ENCODE data around the gene RUNX2. TPM values are rescaled to one million over a fixed set of nuclear protein-coding genes. Genes with fewer than 3 reads are reported as not detected.

Gene RUNX2
- total RNA-seq, 4 donors from 2014 or later, result 1.4 to 40.4 (median 5.1) TPM

DNA sequence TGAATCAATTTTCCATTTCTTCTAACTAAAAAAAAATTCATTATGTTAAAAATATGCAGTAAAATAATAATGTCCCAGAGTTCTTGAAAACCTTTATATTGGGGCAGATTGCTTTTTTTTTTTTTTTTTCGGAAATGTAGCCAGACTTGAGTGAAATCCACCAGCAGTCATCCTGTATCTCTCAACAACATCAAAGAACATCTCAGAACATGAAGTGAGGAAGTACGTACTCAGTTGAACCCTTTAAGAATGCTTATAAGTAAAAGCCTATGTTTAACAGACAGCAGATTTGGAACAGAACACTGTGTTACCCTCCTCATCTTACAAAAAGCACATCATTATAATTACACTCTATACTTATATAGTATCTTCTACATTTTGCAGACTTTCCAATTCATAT lies 100.6 kb downstream of the RUNX2 start:
- DNase-seq, result no peak
- H3K36me3 ChIP-seq, result no peaks in the 10 kb centered on the region
- peaks cover 0 to under 1% of the 10 kb centered on the region in 2 donors for H3K27me3 ChIP-seq
- TF ChIP-seq POLR2A (IDR thresholded peaks at IDR 0.05), result peak in 1 of 2 donors; percentile 37
- TF ChIP-seq CTCF (IDR thresholded peaks at IDR 0.05), result no peak
- peak overlapping the region in 1 of 4 donors; percentile 6 for H3K27ac ChIP-seq
- no peaks in the 10 kb centered on the region for H3K9me3 ChIP-seq
- no peak overlapping the region for H3K4me3 ChIP-seq
- peaks cover 0 to 6% (median under 1%) of the 10 kb centered on the region in 4 donors for H3K4me1 ChIP-seq

DNA sequence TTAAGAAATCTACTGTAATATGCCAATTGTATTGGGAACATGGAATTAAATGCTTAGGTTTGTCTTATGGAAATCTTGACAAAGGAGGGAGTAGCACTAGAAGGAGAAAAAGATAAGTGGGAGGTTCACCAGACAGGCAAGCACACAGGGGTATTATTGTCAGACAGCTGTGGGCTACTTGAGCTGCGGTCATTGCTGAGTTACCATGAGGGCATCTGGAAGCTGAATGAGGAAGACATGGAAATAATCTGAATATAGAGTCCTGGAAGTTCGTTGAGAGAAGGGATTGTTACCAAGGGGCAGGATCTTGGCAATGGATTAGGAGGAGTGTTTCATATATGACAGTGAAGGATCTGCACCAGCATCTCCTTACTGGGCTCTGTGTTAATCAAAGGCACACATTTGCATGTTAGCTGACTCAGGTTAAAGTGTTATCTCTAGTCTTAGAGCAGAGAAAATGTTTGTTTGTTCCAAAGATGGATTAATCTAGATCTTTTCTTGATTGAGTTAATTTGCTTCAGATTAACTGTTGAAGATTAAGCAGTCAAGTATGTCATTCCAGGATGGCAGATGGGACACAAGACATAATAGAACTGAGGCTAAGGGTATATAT lies 102.6 kb downstream of the RUNX2 start:
- DNase-seq, result no peak
- TF ChIP-seq POLR2A (IDR thresholded peaks at IDR 0.05) (no peak), CTCF (IDR thresholded peaks at IDR 0.05) (no peak)
- Histone ChIP-seq H3K4me1 (peaks cover 0 to 13% (median 0%) of the 10 kb centered on the region in 4 donors), H3K4me3 (no peak overlapping the region), H3K27me3 (no peaks in the 10 kb centered on the region), H3K9me3 (no peaks in the 10 kb centered on the region), H3K27ac (peak overlapping the region in 2 of 4 donors; percentile 41 to 52), H3K36me3 (no peaks in the 10 kb centered on the region)

GRCh38 chr6:45431317-45432065 lies 103.4 kb downstream of the RUNX2 start:
- TF ChIP-seq CTCF (IDR thresholded peaks at IDR 0.05), result no peak
- TF ChIP-seq POLR2A (IDR thresholded peaks at IDR 0.05), result no peak
- Histone ChIP-seq H3K4me1 (peaks cover 0 to 13% (median 0%) of the 10 kb centered on the region in 4 donors), H3K36me3 (no peaks in the 10 kb centered on the region), H3K27me3 (no peaks in the 10 kb centered on the region), H3K4me3 (no peak overlapping the region), H3K27ac (peak overlapping the region in 3 of 4 donors; percentile 7 to 52 (median 41)), H3K9me3 (no peaks in the 10 kb centered on the region)
- no peak for DNase-seq

DNA sequence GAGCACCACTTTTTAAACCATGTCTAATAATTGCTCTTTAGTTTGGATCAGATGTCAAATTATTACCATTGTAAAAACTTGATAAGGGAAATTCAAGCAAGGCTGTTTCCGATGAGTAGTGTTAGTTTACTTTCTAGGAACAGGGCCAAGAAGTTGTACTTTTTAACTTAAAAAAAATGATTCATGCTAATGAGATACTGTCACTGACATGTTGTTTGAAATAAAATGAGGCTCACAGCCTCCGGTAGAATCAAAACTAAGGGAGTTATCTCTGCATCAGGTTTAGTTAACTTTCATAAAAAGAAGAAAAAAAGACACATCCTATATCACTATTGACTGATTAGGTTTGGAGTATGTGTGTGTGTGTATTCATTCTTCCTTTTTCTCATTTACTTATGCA lies 104.8 kb downstream of the RUNX2 start:
- no peak for DNase-seq
- Histone ChIP-seq H3K4me3 (no peak overlapping the region), H3K9me3 (no peaks in the 10 kb centered on the region)

More for the DNA sequence above, 104.8 kb downstream of the RUNX2 start:
- Histone ChIP-seq H3K27me3 (no peaks in the 10 kb centered on the region), H3K27ac (no peak overlapping the region), H3K4me1 (peaks cover 0 to 13% (median 0%) of the 10 kb centered on the region in 4 donors), H3K36me3 (no peaks in the 10 kb centered on the region)
- TF ChIP-seq POLR2A (IDR thresholded peaks at IDR 0.05) (no peak), CTCF (IDR thresholded peaks at IDR 0.05) (no peak)

All from Peyer's patch (tissue), 4 donors.